ENCODE measurements around the gene DOCK1.

DOCK1 gene

DNA sequence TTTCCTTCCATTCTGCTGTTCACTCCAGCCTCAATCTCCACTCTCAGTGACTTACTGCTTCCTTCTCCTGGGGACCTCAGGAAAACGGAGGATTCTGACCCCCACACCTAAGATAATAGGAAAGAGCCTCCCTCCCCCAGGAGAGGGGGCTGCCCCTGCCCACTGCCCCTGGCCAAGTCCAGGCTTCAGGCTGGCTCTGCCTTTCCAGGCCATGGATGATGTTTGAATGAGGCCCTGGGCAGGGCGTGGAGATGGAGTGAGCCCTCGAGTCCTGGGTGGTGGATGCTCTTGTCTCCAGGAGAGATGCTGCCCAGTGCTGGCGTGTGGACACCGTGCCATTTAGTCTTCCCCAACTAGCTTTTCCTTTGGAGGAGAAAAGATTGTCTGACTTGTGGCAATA lies 184.2 kb downstream of the DOCK1 start:
- no peak for DNase-seq

DNA sequence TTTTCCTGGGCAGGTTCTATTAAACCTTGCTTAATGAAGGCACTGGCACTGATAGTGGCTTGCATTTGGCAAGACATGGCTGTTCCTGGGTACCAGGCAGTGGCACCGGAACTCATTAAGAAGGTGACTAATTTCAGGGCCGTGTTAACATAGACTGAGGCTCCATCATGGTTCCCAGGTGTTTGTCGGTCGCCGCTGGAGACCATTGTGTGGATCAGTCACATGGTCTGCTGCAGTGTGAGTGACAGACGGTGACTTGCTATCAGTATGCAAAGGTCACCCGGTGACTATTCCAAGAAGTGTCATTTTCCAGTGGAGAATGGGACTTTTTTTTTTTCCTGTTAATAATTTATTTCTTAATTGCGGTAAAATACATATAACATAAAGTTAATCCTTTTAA lies 184.9 kb downstream of the DOCK1 start:
- no peak for DNase-seq

DNA sequence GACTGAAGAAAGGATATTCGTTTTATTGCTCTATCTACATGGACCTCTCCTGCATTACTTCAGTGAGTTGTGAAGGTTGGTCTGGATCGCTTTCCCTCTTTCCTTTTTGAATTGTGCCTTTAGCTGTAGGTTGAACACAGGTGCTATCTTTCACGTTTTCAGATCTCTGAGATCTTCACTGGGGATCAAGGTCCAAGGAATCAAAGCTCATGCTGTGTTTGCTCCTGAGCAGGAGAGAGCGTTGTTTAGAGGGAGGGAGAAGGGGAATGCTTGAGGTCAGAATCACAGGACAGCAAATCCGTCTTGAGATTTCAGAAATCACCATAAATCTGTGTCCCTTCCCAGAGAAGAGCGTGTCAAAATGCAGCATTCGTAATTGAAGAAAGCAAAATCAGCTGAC lies 186.1 kb downstream of the DOCK1 start:
- DNase-seq = no peak

DNA sequence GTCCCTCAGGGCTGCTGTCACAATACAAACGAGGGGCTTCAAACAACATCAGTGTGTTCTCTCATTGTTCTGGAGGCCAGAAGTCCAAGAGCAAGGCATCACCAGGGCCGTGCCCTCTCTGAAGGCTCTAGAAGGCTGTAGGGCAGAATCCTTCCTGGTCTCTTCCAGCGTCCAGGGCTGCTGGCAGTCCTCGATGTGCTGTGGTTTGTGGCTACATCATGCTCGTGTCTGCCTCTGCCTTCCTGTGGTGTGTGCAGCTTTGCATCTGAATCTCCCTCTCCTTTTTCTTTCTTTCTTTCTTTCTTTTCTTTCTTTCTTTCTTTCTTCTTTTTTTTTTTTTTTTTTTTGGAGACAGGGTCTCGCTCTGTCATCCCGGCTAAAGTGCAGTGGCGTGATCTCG lies 187.7 kb downstream of the DOCK1 start:
- no peak for DNase-seq

DNA sequence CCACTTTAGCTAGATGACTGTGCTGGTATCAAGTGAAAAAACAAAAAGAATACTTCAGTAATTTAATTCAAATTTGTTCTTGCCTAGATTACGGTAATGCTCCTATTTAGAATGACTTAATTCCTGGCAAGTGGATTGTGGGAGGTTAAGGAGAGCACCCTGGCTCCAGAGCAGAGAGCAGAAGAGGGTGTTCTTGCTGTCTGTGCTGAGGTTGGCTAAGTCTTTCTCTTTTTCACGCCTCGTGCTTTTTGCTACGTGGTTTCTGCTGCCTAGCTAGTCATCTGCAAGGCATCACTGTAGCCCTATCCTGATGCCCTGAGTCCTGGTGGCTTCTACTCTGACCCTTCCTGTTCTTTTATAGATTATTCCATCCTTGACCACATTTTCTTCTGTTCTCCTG lies 189.8 kb downstream of the DOCK1 start:
- no peak for DNase-seq

DNA sequence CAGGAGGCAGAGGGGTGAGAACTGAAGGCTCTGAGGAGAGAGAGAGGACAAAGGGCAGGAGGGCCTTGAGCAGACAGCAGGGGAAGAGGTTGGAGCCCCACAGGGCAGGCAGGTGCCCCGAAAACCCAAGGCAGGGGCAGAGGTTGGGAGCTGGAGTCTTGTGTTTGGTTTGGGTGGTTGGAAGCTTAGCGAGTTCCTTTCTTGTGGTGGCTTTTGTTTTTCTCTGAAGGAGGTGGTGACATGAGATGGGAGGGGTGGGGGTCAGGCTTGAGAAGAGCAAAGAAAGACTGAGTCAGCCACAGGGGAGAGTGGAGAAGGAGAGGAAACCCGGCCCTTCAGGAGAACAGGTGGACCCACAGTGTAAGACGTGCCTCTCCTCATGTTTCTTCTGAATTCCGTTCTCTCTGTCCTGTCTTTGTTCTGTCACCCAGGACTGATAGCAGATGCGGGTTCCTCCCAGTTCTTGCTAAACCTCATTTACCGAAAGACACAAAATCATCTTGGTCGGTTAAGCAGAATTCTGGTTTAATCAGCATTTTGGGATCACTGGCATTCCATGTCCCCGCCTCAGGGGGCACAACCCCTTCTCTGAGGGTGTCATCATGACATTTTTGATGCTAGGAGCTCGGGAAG lies 195.9 kb downstream of the DOCK1 start:
- DNase-seq = no peak

DNA sequence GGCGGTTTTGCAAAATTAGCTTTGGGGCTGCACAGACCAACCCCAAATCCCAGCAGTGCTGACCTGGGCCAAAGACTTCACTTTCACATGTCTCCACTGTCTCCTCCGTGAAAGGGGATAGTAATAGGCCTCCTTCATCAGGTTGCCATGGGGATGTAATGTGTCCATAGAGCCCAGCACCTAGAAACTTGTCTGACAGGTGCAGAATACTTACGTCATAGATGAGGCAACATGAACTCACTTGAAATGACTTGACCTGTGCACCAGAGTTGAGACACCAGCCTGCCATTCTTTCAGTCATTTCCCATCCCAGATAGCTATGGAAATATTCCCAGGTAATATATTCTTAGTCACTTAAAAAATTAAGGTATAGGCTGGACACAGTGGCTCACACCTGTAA lies 196.9 kb downstream of the DOCK1 start:
- no peak for DNase-seq

DNA sequence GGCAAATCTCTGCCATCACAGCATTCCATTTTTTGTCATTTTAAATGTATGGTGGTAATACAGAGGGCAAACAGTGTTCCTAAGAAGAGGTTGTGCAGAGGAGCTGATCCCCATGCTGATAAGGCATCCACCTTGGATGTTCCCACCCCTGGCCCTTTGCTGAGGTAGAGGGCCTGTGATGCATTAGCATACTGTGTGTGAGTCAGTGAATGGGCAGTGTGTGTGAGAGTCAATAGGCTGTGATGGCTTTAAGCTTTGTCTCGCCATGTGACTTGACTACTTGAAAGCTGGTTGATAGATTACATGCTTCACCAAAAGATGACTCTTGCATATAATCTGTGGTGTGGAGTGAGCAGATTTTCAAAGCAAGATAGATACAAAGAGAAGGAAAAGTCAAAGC lies 209.9 kb downstream of the DOCK1 start:
- no peak for DNase-seq

DNA sequence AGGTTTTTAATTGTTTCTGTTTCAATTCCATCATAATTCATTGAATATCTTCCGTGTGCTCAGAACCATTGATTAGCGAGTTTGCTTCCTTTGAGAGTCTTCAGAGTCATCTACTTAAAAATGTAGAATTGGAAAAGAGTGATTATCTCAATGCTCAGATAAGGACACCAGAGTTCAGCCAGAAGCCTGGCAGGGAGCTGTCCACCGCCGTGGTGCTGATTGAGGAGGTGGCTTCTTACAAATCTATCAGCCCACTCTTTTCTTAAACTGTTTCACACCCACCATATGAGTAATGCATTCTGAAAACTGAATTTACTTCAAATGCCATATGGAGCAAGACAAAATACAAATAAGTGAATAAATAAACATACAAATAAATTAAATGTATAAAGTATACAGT lies 211.9 kb downstream of the DOCK1 start:
- peak in 4 of 14 donors; percentile 5 to 25 (median 17) for DNase-seq

DNA sequence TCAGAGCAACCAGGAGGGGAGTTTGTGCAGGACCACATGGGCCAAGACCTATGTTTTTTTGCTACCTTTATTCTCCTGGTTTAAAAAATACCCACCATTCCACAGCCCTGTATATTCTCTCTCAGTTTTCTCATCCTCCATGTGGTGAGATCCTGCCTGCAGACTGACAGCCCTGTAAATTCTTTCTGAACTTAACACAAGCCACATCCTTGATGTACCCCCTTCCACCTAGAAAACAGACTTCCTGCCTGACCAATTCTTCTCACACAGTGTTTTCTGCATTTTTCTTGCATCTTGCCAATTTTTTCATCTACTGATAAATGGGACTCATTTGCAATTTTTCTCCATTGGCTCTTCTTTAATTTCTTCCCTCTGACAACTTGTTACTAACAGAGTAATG lies 212.8 kb downstream of the DOCK1 start:
- DNase-seq = no peak

DNA sequence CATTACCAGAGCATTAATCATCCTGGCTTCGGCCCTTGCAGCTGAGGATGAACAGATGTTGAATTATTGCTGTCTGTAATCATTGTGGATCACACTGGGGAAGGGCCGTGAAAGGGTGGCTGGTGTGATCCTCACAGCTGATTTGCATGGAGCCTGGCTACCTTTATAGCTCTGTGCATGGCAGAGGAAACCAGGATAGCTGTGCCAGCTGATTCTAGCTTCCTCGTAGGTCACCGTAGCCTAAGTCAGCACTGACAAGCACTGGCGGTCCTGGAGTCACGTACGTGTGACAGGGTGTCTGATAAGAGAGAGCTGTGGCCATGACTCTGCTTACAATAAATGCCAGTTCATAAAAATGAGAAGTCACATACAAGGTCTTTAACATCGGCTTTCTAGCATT lies 214.7 kb downstream of the DOCK1 start:
- no peak for DNase-seq

DNA sequence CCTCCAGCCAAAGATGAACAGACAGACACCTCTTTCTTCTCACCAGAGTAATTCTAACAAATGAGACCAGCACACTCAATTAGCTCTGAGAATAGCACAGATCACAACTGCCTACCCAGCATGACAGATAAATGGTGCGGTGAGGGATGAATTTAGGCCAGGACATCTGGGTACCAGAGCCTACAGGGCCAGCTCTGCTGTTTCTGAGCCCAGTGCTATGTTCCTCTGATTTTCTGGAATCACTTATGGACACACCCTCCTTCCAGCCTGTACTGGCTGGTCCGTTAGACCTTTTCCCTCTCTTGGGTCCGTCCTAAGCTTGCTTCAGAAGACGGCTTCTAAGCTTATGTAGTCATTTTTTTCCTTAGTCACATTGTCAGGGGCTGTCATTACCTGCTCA lies 217.6 kb downstream of the DOCK1 start:
- DNase-seq = no peak

DNA sequence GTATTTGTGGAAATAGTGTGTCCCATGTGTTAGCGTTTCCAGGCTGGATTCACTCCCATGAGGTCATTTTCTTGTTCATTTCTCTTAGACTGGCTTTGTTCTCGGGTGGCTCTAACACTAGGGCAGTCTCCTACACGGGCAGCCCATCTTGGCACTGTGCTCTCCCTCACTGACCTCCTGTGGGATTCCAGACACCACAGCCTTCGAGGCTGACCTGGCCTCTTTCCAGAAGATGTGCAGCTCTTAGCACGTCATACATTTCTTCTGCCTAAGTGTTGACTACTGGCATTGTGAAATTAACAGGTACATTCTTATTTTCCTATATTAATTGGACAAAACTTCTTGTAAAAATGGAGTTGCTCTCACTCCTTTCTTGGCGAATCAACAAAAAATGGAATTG lies 218.4 kb downstream of the DOCK1 start:
- DNase-seq = no peak

DNA sequence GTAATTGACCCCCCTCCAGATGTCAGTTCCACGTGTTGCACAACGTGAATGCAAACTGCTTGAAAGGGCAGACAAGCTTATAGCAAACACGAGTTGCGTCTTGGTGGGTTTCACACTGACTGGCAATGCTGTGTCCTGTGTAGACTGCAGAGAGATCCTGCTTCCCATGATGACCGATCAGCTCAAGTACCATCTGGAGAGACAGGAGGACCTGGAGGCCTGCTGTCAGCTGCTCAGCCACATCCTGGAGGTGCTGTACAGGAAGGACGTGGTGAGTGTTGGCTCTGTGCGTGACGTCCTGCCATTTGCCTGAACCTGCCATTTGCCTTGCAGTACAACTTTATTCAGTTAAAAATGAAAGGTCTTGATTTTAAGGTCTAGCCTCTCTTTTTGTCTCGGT lies 220.1 kb downstream of the DOCK1 start:
- DNase-seq = no peak

DNA sequence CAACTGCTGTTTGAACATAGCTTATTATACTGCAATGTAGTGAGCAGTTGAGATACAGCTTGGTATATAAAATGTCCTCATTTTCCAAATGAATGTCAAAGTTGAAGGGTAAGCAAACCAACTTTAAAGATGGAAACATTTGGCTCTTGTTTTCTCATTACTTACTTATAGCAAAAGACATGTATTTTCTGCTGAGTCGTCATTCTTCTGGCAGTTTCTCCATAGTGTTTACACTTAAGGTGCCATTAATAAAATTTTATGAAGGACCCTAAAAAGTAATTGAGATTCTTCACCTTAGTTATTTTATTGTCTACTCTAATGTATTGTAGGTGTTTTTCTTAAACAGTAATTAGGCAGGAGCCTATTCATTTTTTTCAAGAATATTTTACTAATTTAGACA lies 222.6 kb downstream of the DOCK1 start:
- DNase-seq = no peak

DNA sequence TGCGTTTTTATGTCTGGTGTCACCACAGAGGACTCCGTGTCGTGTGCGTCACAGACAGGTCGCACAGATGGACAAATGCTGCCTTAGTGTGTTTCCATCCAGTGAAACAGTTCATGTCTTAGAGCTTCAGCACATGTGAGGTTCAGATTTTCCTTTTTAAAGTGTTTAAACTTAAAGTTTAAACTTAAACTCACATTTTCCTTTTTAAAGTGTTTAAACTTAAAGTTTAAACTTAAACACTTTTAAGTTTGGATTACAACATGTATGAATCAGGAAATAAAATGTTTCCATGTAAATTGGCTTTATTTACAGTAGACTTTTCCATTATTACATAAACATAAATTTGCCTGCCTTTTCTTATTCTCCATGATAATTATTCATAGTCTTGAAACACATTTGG lies 223.9 kb downstream of the DOCK1 start:
- DNase-seq = no peak

DNA sequence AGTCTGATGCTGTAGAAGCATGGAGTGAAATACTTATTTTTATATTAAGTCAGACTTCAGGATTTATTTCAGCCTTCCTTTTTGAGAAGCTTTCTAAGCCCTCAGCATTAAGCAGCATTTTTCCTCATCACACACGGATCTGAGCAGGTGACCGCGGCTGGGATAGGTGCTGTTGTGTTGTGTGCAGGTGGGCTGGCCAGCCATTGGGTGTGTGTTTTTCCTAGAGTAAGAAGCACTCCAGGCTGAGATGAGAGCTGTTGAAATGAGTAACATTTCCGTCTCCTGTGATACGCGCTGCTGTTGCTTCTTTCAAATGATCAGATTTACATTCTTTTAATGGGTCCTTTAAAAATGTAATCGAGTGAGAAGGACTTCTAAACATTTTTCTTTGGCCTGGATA lies 227.2 kb downstream of the DOCK1 start:
- no peak for DNase-seq

DNA sequence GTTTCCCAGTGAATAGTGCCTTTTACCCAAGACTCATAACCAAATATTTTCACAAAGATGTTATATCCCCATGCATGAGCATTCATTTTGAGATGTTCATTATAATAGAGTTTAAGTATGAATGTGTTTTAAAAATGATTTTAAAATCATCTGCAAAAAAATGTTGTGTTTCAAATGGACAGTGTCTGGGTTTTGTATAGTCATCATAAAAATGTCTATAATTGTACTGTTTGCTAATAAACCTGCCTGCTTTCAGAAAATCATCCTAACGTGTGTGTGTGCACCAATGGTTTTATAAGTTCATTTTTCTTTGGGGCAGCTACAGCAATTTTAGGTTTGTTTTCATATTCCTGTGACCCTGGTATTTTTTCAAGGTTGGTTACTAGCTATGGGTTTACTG lies 228.0 kb downstream of the DOCK1 start:
- no peak for DNase-seq

DNA sequence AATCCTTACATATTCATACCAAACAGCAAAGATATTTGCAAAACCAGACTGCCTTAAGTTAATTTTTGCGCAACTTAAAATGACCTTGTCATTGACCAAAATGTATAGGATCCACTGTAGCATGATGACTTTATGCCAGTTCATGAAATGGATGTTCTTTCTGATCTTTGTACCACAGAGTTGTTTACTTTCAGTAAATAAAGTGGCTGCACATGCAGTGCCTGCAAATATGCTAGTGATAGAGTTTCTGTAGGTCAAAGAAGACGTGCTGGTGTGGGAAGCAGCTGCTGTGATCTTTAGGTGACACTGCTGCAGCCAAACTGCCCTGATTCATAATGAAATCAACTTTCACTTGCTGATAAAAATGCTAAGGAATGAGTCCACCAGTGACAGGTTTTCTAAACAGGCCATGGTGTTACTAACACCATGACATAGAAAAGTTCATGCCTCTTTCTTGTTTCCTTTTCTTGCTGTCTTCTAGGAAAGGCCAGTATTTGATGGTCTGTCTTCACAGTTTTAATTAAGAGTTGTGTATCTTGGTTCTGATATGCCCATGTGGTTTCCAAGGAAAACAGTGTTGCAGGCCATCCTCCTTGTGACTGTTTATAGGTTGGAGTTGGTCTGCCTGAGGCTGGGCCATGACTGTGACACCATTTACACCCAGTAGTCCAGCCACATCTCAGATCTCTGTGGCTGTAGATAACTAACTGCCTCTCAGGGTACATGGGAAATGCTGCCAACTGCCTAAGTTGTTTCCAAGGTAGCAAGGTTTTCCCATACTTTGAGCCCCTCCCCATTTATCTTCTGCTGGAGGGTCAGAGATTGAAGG lies 228.7 kb downstream of the DOCK1 start:
- DNase-seq = no peak

DNA sequence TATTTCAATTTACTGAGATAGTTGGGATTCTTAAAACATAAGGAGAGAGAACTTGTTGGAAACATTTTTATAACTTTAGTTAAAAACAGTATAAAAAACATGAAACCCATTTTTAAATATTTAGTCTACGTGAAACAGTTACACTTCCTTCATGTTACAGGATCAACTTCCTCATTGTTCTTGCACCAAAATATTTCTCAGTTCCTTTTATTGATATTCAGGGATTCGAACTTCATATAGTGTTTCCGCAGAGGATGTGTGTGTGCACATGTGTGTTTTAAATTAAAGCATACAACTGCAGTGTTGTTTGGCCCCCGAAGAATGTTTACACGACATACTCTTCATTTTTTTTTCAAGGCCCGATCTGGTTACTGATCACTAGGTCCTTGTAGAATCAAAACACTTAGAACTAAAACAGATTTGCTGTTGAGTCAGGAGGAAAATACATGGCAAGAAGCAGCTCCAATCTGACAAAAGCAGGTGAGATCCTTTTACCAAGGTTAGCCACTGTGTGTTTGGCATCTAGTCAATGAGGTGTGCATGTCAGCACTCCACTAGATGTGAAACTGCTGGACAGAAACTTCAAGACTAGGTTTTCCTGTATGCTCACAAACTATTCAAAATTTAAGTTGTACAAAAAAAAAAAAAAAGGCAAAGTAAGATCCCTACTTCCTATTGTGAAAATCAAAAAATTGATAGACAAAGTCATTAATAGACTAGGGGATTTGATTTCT lies 230.8 kb downstream of the DOCK1 start:
- DNase-seq = no peak

DNA sequence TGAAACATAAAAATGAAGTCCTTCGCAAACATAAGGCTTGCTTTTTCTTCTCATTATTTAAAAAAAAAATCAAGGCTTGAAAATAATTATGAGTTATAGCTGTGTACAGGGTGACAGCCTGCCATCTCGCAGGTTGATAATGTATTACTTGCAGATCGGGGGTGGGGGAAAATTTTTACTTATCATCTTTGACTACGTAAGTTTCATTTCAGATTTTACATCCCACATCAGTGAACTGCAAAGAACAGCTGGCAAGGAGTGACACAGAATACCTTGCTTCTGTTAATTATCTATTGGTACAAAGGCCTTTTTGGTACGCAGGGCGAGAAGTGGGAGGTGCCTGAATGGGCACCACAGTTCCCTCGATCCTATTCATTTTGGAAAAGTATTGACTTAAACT lies 232.2 kb downstream of the DOCK1 start:
- DNase-seq = no peak

DNA sequence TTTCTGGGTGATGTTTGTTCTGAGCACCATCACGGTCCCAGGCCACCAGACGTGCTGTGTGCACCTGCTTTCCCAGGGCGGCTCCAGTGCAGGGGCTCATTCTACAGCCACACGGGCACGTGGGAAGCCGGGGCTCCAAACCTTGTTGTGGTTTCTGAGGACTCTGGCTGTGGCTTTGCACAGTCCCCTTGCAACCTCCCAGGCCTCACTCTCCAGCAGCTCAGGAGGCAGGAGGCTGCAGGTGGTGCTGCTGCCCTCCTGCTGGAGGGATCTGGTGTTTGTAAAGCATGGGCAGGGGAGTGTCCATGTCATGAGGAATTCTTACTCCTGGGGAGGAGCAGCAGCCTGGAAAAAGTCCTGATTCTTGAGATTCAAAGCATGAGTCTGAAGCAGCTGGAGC lies 236.9 kb downstream of the DOCK1 start:
- DNase-seq = no peak

DNA sequence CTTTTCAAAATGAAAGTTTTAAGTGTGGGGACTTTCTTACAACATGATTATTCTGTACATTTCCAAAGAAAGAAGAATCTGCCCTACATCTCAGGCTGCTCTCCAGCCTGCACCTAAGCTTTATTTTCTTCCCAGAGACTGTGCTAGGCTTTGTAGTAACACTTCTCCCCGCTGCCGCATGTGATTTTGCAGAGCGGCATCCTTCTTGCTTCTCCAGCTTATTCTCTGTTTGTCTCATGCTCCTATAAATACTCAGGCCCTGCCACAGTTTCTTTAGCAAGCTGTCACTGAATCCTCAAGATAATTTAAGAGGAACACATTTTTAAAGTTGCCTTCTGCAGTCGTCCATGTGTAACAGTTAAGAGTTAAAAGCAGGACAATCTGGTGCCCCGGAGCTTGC lies 237.6 kb downstream of the DOCK1 start:
- DNase-seq = no peak

DNA sequence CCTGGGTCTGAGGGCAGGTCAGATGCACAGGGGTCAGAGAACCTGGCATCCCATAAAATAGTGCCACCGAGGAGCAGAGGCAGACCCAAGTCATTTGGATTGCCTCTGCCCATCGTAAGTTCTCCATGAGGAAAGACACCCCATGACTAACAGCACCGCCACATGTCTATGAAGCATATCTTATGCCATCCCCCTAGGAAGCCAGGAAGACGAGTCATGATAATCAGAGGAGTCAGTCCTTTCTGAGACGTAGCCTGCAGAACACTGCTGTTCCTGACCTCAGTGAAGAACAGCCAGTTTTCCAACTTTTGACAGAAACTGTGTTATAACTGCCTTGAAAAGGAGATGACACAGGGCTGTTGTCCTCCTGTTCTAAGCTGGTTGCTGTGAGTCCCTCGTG lies 239.9 kb downstream of the DOCK1 start:
- DNase-seq = no peak
